Mesothelial cell of epicardium (in vitro differentiated cells): ENCODE measurements around the gene LHX4. TPM values are rescaled to one million over a fixed set of nuclear protein-coding genes. Genes with fewer than 3 reads are reported as not detected.
A peak's percentile ranks its signal among the peaks of the same experiment; 100 is the strongest.

Experiments
- DNase-seq, 2 experiments: peaks; one replicate each; pipeline ENCODE4 v3.0.0; 2021; ENCODE audit warnings: low spot score in 2 of 2; ENCODE audit not compliant: unreplicated experiment in 2 of 2
- H3K27ac Mint-ChIP-seq: 2 replicates; pipeline ENCODE4 v1.8.0; 2021; ENCODE audit warnings: mixed read lengths
- H3K27me3 Mint-ChIP-seq: 2 replicates; pipeline ENCODE4 v1.8.0; 2021; ENCODE audit warnings: low read depth, mixed read lengths
- H3K36me3 Mint-ChIP-seq: 2 replicates; pipeline ENCODE4 v1.8.0; 2021; ENCODE audit warnings: mixed read lengths
- H3K4me1 Mint-ChIP-seq: 2 replicates; pipeline ENCODE4 v1.8.0; 2021; ENCODE audit warnings: mixed read lengths
- H3K4me3 Mint-ChIP-seq: 2 replicates; pipeline ENCODE4 v1.8.0; 2021; ENCODE audit warnings: mild to moderate bottlenecking, moderate library complexity, mixed read lengths
- H3K9me3 Mint-ChIP-seq: 2 replicates; pipeline ENCODE4 v1.8.0; 2021; ENCODE audit warnings: mixed read lengths
- CTCF ChIP-seq: fragments of 200-600 bp; sonication (generic); IDR thresholded peaks from one replicate; pipeline ENCODE4 v1.5.0; 2021; ENCODE audit warnings: antibody characterized with exemption; ENCODE audit not compliant: unreplicated experiment
- total RNA-seq: library from RNA; stranded (reverse); gene quantifications from 3 replicates; pipeline ENCODE4 v1.2.1, GENCODE V29; 2021

Gene LHX4
- total RNA-seq, 1 donor from 2014 or later = 0.54 TPM

GRCh38 chr1:180267211-180267561 lies 37.1 kb downstream of the LHX4 start:
- no peaks in the 10 kb centered on the region for H3K27me3 Mint-ChIP-seq
- H3K36me3 Mint-ChIP-seq = peaks cover 2% of the 10 kb centered on the region
- peak in 1 of 2 experiments; percentile 11 for DNase-seq
- H3K27ac Mint-ChIP-seq = no peak overlapping the region
- no peak overlapping the region for H3K4me3 Mint-ChIP-seq
- no peaks in the 10 kb centered on the region for H3K9me3 Mint-ChIP-seq
- peaks cover 34% of the 10 kb centered on the region for H3K4me1 Mint-ChIP-seq
- TF ChIP-seq CTCF = no peak

GRCh38 chr1:180267761-180268555 lies 37.9 kb downstream of the LHX4 start:
- Mint-ChIP-seq H3K4me1 (peaks cover 26% of the 10 kb centered on the region), H3K9me3 (no peaks in the 10 kb centered on the region)

GRCh38 chr1:180268556-180269075 lies 38.6 kb downstream of the LHX4 start:
- Mint-ChIP-seq H3K9me3 (no peaks in the 10 kb centered on the region), H3K4me3 (no peak overlapping the region), H3K27ac (no peak overlapping the region), H3K27me3 (no peaks in the 10 kb centered on the region), H3K36me3 (peaks cover 9% of the 10 kb centered on the region), H3K4me1 (peaks cover 22% of the 10 kb centered on the region)
- TF ChIP-seq CTCF = no peak
- peak in 1 of 2 experiments; percentile 17 for DNase-seq

More at GRCh38 chr1:180267761-180268555, 37.9 kb downstream of the LHX4 start:
- Mint-ChIP-seq H3K36me3 (peaks cover 5% of the 10 kb centered on the region), H3K27ac (no peak overlapping the region), H3K4me3 (no peak overlapping the region), H3K27me3 (no peaks in the 10 kb centered on the region)
- TF ChIP-seq CTCF = no peak
- peak in 1 of 2 experiments; percentile 13 for DNase-seq

- peak in 1 of 2 experiments; percentile 35 for DNase-seq
- no peaks in the 10 kb centered on the region for H3K9me3 Mint-ChIP-seq
- H3K4me1 Mint-ChIP-seq = peaks cover 15% of the 10 kb centered on the region
- H3K27me3 Mint-ChIP-seq = no peaks in the 10 kb centered on the region
- H3K36me3 Mint-ChIP-seq = peaks cover 20% of the 10 kb centered on the region
- no peak overlapping the region for H3K27ac Mint-ChIP-seq
- TF ChIP-seq CTCF = no peak
- no peak overlapping the region for H3K4me3 Mint-ChIP-seq
These were observed 39.8 kb downstream of the LHX4 start for GRCh38 chr1:180269645-180270529.

- Mint-ChIP-seq H3K9me3 (no peaks in the 10 kb centered on the region), H3K27ac (peak overlapping the region; percentile 26), H3K36me3 (peaks cover 23% of the 10 kb centered on the region), H3K4me3 (no peak overlapping the region), H3K27me3 (no peaks in the 10 kb centered on the region), H3K4me1 (peaks cover 7% of the 10 kb centered on the region)
- DNase-seq = no peak
- TF ChIP-seq CTCF = no peak
These were observed 40.6 kb downstream of the LHX4 start for GRCh38 chr1:180270530-180271271.
